ENCODE measurements around the gene MAS1. TPM values are rescaled to one million over a fixed set of nuclear protein-coding genes. Genes with fewer than 3 reads are reported as not detected.
A peak's percentile ranks its signal among the peaks of the same experiment; 100 is the strongest.

MAS1 gene
- total and polyA plus RNA-seq, 2 of the 13 experiments (the other 11 are each of a cell fraction or from before 2014, with no cell fraction given), result not detected

GRCh38 chr6:159875194-159875593 lies 15.6 kb upstream of the MAS1 start (continued):
- 0 out of 2 replicates have a peak, but pooled peaks have one; percentile 40 for TF ChIP-seq SPEN (CRISPR knock-in tag; IDR thresholded peaks at IDR 0.05; ENCODE audit: low read depth)
- no peak for TF ChIP-seq NFE2L2 (IDR thresholded peaks at IDR 0.05; ENCODE audit: low read length)
- no peak for TF ChIP-seq ZNF790 (CRISPR knock-in tag; IDR thresholded peaks at IDR 0.05; ENCODE audit: borderline replicate concordance)
- TF ChIP-seq, protein P1, sequence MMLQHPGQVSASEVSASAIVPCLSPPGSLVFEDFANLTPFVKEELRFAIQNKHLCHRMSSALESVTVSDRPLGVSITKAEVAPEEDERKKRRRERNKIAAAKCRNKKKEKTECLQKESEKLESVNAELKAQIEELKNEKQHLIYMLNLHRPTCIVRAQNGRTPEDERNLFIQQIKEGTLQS (CRISPR knock-in tag; IDR thresholded peaks at IDR 0.05), result no peak
- no peak for TF ChIP-seq RNF219 (CRISPR knock-in tag; IDR thresholded peaks at IDR 0.05)
- TF ChIP-seq, protein P2, sequence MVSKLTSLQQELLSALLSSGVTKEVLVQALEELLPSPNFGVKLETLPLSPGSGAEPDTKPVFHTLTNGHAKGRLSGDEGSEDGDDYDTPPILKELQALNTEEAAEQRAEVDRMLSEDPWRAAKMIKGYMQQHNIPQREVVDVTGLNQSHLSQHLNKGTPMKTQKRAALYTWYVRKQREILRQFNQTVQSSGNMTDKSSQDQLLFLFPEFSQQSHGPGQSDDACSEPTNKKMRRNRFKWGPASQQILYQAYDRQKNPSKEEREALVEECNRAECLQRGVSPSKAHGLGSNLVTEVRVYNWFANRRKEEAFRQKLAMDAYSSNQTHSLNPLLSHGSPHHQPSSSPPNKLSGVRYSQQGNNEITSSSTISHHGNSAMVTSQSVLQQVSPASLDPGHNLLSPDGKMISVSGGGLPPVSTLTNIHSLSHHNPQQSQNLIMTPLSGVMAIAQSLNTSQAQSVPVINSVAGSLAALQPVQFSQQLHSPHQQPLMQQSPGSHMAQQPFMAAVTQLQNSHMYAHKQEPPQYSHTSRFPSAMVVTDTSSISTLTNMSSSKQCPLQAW (CRISPR knock-in tag; IDR thresholded peaks at IDR 0.05), result peak; percentile 69; the same call in 1 of the 2 replicates
- TF ChIP-seq ZNF382 (CRISPR knock-in tag; IDR thresholded peaks at IDR 0.05; ENCODE audit: borderline replicate concordance), result no peak
- 0 out of 2 replicates have a peak, but pooled peaks have one; percentile 50 for TF ChIP-seq ZBTB25 (CRISPR knock-in tag; IDR thresholded peaks at IDR 0.05)
- TF ChIP-seq, protein P3, sequence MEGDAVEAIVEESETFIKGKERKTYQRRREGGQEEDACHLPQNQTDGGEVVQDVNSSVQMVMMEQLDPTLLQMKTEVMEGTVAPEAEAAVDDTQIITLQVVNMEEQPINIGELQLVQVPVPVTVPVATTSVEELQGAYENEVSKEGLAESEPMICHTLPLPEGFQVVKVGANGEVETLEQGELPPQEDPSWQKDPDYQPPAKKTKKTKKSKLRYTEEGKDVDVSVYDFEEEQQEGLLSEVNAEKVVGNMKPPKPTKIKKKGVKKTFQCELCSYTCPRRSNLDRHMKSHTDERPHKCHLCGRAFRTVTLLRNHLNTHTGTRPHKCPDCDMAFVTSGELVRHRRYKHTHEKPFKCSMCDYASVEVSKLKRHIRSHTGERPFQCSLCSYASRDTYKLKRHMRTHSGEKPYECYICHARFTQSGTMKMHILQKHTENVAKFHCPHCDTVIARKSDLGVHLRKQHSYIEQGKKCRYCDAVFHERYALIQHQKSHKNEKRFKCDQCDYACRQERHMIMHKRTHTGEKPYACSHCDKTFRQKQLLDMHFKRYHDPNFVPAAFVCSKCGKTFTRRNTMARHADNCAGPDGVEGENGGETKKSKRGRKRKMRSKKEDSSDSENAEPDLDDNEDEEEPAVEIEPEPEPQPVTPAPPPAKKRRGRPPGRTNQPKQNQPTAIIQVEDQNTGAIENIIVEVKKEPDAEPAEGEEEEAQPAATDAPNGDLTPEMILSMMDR (CRISPR knock-in tag; IDR thresholded peaks at IDR 0.05), result 0 out of 2 replicates have a peak, but pooled peaks have one; percentile 4
- no peak for TF ChIP-seq MZF1 (CRISPR knock-in tag; IDR thresholded peaks at IDR 0.05; ENCODE audit: borderline replicate concordance)
- TF ChIP-seq ZNF737 (CRISPR knock-in tag; IDR thresholded peaks at IDR 0.05; ENCODE audit: borderline replicate concordance), result no peak
- no peak for TF ChIP-seq ETS1 (CRISPR knock-in tag; IDR thresholded peaks at IDR 0.05)
- TF ChIP-seq NCOA1 (CRISPR knock-in tag; IDR thresholded peaks at IDR 0.05), result no peak
- no peak for TF ChIP-seq ISX (CRISPR knock-in tag; conservative IDR thresholded peaks at IDR 0.05)
- no peak for TF ChIP-seq RORA (CRISPR knock-in tag; IDR thresholded peaks at IDR 0.05)
- TF ChIP-seq GRHL1 (CRISPR knock-in tag; conservative IDR thresholded peaks at IDR 0.05), result no peak
- no peak for TF ChIP-seq MLLT10 (CRISPR knock-in tag; IDR thresholded peaks at IDR 0.05)

All from HepG2 (cell line).